ENCODE results near the gene CREB5. TPM values are rescaled to one million over a fixed set of nuclear protein-coding genes. Genes with fewer than 3 reads are reported as not detected.

CREB5 gene
- total RNA-seq, 4 donors from 2014 or later, result 7.8 to 29.9 (median 12.9) TPM

DNA sequence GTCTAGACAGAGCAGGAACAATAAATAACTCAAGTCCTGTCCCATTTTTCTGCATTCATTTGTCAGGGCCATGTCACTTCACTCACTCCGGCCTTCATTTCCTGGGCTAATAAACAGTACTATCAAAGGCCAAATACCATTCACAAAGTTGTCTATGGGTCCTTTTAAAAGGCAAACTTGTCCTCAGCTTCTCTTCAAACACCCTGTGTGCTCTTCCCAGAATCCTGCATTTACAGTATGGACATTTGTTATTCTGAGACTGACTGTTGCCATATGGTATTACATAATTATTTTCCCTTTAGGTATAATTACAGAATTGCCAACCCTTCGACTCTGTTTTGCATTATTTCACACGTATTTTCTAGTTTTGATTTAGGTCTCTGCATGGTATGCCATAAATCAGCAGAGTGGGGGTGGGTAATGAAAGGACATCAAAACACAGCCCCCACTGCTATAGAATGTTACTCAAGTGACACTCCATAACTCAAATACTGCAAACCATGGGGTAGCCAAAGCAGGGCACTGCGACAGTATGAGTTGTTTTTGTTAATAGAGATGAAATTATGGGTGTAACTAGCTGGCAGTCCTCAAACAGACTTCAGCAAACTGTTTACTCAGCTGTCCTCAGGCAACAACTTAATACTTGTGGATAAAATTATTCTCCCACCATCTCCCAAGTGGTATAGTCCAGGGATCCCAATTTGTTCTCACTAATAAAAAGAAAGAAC, 362.1 kb downstream of the CREB5 start:
- Histone ChIP-seq H3K9me3 (no peaks in the 10 kb centered on the region), H3K27ac (no peak overlapping the region), H3K4me3 (no peak overlapping the region), H3K36me3 (no peaks in the 10 kb centered on the region), H3K27me3 (no peaks in the 10 kb centered on the region), H3K4me1 (peaks cover 0 to 5% (median 0%) of the 10 kb centered on the region in 3 donors)
- no peak for TF ChIP-seq EP300 (IDR thresholded peaks at IDR 0.05)
- no peak for TF ChIP-seq CTCF (IDR thresholded peaks at IDR 0.05)
- no peak for ATAC-seq
- WGBS, 2 donors (ENCODE audit: low coverage in 1 of 2), result 54 to 73% methylated on average over 3 to 4 of the region's 4 CpGs

DNA sequence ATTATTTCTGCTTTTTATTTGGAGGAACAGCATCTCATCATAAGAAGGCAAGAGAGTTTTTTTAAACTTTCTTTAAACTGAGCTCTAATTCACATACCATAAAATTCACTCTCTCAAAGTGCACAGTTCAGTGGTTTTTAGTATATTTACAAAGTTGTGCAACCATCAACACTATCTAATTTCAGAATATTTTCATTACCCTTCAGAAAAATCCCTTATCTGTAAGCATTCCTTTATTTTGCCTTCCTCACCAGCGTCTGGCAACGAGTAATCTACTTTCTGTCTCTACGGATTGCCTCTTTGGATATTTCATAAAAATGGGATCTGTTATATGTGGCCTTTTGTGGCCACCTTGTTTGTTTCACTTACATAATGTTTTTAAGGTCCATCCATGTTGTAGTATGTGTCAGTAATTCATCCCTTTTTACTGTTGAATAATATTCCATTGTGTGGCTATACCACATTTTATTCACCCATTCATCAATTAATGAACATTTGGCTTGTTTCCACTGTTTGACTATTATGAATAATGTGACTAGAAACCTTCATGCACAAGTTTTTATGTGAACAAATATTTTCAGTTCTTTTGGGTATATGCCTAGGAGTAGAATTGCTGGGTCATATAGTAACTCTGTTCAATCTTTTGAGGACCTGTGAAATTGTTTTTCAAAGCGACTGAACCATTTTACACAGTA, 364.3 kb downstream of the CREB5 start:
- no peaks in the 10 kb centered on the region for H3K27me3 ChIP-seq
- no peak overlapping the region for H3K27ac ChIP-seq
- no peak overlapping the region for H3K4me3 ChIP-seq
- no peaks in the 10 kb centered on the region for H3K9me3 ChIP-seq
- H3K4me1 ChIP-seq, result peaks cover 0 to 5% (median 0%) of the 10 kb centered on the region in 3 donors
- WGBS, 2 donors (ENCODE audit: low coverage in 1 of 2), result 87 to 92% methylated on average over 3 to 4 of the region's 4 CpGs
- no peaks in the 10 kb centered on the region for H3K36me3 ChIP-seq
- TF ChIP-seq POLR2A (IDR thresholded peaks at IDR 0.05) (no peak), EP300 (IDR thresholded peaks at IDR 0.05) (no peak), POLR2AphosphoS5 (IDR thresholded peaks at IDR 0.05) (no peak), CTCF (IDR thresholded peaks at IDR 0.05) (no peak)
- ATAC-seq, result no peak

GRCh38 chr7:28778786-28779185, 366.5 kb downstream of the CREB5 start:
- H3K4me3 ChIP-seq, result no peak overlapping the region
- no peaks in the 10 kb centered on the region for H3K36me3 ChIP-seq
- 49 to 50% methylated on average over 4 of the region's 4 CpGs for WGBS, 2 donors (ENCODE audit: low coverage in 1 of 2)
- H3K27me3 ChIP-seq, result no peaks in the 10 kb centered on the region
- H3K9me3 ChIP-seq, result no peaks in the 10 kb centered on the region
- no peak overlapping the region for H3K27ac ChIP-seq
- peaks cover 0 to 9% (median 2%) of the 10 kb centered on the region in 3 donors for H3K4me1 ChIP-seq
- TF ChIP-seq POLR2AphosphoS5 (IDR thresholded peaks at IDR 0.05) (no peak), EP300 (IDR thresholded peaks at IDR 0.05) (no peak), CTCF (IDR thresholded peaks at IDR 0.05) (no peak), POLR2A (IDR thresholded peaks at IDR 0.05) (no peak)
- no peak for ATAC-seq

DNA sequence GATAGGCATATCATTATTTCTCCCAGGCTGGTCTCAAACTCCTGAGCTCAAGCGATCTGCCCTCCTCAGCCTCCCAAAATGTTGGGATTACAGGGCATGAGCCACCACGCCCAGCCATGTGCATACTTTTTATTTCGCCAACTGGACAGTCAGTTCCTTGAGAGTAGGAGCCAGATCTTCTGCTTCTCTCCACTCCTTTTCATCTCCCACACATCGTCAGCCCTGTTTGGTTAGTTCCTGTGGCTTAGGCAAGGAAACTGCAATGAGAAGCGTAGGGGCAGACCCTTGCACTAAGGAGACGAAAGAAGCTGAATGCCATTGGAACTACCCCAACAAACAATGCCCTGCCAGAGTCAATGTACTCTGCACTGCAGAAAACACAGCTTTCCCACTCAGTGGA, 367.6 kb downstream of the CREB5 start:
- Histone ChIP-seq H3K9me3 (no peaks in the 10 kb centered on the region), H3K4me1 (peaks cover 0 to 16% (median 14%) of the 10 kb centered on the region in 3 donors), H3K4me3 (no peak overlapping the region), H3K27ac (no peak overlapping the region), H3K27me3 (no peaks in the 10 kb centered on the region), H3K36me3 (no peaks in the 10 kb centered on the region)
- TF ChIP-seq POLR2A (IDR thresholded peaks at IDR 0.05) (no peak), EP300 (IDR thresholded peaks at IDR 0.05) (no peak), CTCF (IDR thresholded peaks at IDR 0.05) (no peak), POLR2AphosphoS5 (IDR thresholded peaks at IDR 0.05) (no peak)
- WGBS, 2 donors (ENCODE audit: low coverage in 1 of 2), result 83 to 94% methylated on average over 1 to 3 of the region's 6 CpGs
- no peak for ATAC-seq

DNA sequence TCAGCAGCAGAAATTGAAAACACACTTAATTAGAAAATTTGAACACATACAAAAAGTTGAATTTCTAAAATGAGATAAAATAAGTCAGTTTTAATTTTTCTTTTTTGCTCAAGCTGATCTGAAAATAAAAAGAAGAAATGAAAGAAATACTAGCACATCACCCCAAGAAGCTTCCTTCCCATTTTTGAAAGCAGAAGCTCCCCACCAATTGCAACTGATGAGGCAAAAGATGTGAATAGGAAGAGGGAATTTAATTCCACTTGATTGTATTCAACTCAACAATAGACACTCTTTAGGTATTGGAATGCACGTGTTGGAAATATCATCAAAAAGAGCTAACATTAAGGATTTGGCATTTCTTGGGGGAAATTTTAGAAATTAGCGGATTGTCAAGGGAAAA, 370.0 kb downstream of the CREB5 start:
- H3K4me3 ChIP-seq, result no peak overlapping the region
- ATAC-seq, result no peak
- WGBS, 2 donors (ENCODE audit: low coverage in 1 of 2), result 78 to 89% methylated on average over 2 of the region's 2 CpGs
- H3K4me1 ChIP-seq, result peaks cover 0 to 18% (median 16%) of the 10 kb centered on the region in 3 donors
- TF ChIP-seq POLR2A (IDR thresholded peaks at IDR 0.05) (no peak), EP300 (IDR thresholded peaks at IDR 0.05) (no peak), POLR2AphosphoS5 (IDR thresholded peaks at IDR 0.05) (no peak), CTCF (IDR thresholded peaks at IDR 0.05) (no peak)
- no peaks in the 10 kb centered on the region for H3K36me3 ChIP-seq
- no peaks in the 10 kb centered on the region for H3K27me3 ChIP-seq
- no peak overlapping the region for H3K27ac ChIP-seq
- no peaks in the 10 kb centered on the region for H3K9me3 ChIP-seq
